IPS DF 4.7 (cell line): ENCODE data around the gene QSOX2.
"Not testable (repeated sequence)": the region's sequence is repeated elsewhere in the genome, so short reads cannot be mapped to it uniquely, and the experiment has no call there.

Experiments
- DNase-seq: peaks from one replicate; pipeline ENCODE4 v3.0.0-alpha.2; 2013; ENCODE audit warnings: low spot score; ENCODE audit errors: extremely low read depth

Gene QSOX2

DNA sequence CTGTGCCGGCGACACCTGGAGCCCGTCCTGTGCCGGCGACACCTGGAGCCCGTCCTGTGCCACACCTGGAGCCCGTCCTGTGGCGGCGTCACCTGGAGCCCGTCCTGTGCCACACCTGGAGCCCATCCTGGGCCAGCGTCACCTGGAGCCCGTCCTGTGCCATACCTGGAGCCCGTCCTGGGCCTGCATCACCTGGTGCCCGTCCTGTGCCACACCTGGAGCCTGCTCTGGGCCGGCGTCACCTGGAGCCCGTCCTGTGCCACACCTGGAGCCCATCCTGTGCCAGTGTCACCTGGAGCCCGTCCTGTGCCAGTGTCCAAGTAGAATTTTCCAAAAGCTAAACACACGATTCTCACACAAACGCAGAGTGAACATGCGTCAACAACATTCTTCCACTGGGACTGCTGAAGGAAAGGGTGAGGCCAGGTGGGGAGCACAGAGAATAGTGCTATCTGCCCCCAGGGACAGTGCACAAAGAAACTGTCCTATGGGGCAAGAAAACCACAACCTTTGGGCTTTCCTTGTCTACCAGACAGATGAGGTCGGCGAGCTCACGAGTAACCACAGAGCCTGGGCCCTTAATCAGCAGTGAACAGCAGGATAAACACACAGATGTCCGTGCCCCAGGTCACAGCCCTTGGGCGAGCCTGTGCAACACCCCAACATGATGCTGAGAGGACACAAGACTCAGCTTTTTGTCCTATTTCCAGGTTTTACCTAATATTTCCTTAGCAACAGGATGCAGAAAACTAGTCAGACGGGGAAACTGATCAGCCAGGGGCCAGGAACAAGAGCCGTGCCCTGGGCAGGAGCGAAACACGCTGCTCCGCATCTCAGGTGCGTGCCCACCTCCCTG is 7.9 kb downstream of the QSOX2 start:
- no peak for DNase-seq

- DNase-seq: not testable (repeated sequence)
Observed at GRCh38 chr9:136236471-136237410, 8.9 kb downstream of the QSOX2 start.

DNA sequence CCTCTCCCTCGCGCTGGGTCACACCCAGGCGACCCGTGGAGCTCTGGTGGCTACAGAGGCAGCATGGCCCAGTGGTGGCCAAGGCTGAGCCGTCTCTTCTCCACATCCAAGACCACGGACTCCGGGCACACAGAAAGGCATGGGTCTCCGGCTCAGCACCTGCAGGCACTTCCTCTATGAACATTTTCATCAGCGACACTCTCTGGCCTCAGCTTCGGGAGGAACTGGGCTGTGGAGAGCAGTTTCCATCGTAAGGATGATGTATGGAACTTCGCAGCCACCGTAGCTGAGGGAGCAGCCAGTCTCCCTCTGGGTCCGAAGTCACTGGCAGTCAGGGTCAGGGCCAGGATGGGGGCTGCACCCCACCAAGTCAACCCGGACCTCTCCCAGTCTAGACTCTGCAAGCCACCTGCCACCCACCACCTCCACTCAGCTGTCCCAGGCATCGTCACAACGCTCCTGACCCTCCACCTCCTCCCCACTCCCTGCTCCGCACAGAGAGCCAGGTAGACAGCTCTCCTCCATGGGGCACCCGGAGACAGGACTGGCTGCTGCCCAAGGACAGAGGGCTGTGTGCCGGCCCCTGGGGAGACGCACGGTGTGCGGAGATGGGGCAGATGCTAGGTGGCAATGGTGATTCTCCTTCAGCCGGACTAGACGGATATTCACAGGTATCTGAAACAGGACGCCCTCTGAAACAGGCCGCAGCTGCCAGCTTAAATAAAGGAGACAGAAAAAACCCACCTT is 9.7 kb downstream of the QSOX2 start:
- no peak for DNase-seq

DNA sequence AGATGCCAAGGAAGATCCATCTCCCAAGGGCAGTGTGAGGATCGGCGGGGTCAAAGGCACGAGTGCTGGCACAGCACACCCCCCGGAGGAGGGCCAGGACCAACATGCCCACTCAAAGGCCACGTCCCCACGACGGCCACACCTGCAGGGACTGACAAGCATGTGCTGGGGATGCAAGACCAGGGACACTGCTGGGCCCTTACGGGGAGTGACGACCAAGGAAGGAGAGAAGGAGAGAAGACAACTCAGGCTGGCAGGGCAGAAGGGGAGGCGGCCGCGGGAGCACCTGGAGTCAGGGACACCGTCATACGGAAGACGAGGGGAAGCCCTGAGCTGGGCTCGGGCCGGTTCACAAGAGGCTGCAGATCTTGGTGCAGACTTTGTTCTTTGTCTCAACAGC is 10.4 kb downstream of the QSOX2 start:
- DNase-seq: no peak

DNA sequence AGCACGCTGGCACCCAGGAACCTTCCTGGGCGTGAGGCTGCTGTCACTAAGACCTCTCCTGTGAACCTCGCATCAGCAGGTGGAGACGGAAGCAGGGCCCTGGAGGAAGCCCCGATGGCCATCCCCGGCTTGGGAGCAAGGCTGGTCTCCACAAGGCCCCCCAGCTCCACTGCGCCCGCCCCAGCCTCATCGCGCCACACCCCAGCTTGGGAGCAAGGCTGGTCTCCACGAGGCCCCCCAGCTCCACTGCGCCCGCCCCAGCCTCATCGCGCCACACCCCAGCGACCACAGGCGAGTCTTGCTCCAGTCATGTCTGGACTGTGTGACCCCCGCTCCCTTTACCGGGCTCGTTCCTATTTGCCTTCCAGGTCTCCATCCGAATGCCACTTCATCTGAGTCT is 11.0 kb downstream of the QSOX2 start:
- no peak for DNase-seq

DNA sequence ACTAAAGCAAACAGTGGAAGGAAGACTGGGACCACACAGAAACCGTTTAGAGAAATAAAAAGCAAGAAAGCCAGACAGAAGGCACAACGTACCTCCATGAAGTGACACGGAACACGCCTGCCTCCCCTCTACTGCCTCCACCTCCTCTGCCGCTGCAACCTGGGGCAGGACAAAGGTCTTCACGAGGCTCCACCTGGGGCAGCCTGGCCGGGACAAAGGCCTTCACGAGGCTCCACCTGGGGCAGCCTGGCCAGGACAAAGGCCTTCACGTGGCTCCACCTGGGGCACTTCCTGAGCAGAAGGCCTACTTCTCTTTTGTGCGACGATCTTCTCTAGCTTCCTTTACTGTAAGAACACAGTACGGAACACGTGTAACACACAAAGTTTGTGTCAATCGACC is 11.7 kb downstream of the QSOX2 start:
- no peak for DNase-seq

GRCh38 chr9:136233411-136233810 is 12.2 kb downstream of the QSOX2 start:
- DNase-seq: no peak

DNA sequence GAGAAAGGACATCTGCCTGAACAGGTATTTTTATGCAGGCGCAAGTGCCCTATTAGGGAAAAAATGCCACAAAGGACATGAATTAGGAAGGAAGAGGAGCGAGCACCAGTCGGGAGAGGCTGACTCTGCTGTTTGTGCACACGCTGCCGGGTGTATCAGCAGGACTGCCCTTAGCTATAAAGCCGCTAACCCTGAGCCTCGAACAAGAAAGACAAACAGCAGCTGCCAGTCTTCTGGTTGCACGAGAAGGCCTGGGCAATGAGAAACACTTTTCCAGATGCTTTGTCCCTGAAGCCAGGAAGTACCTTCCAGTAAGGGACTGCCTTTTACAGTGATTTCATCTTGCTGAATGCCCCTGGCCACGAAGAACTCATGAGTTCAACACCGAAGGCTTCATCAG is 12.6 kb downstream of the QSOX2 start:
- no peak for DNase-seq

GRCh38 chr9:136231478-136232297 is 13.9 kb downstream of the QSOX2 start:
- no peak for DNase-seq

DNA sequence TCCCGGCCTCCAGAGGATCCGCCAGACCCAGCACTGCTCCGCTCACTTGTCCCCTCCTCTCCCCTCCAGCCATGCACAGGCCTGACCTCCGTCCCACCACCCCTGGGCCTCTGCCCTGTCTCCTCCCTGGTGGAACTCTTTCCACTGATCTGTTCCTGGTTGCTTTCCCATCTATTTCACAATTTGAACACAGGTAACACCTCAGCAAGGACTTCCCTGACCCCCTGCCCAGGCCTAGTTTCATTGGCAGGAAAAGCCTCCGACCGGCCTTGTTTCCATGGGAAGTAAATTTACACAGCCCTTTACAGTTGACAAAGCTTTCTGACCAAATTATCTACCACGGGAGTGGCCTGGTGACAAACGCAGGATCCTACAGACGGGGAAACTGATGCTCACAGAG is 14.8 kb downstream of the QSOX2 start:
- no peak for DNase-seq

GRCh38 chr9:136230365-136230764 is 15.2 kb downstream of the QSOX2 start:
- no peak for DNase-seq

DNA sequence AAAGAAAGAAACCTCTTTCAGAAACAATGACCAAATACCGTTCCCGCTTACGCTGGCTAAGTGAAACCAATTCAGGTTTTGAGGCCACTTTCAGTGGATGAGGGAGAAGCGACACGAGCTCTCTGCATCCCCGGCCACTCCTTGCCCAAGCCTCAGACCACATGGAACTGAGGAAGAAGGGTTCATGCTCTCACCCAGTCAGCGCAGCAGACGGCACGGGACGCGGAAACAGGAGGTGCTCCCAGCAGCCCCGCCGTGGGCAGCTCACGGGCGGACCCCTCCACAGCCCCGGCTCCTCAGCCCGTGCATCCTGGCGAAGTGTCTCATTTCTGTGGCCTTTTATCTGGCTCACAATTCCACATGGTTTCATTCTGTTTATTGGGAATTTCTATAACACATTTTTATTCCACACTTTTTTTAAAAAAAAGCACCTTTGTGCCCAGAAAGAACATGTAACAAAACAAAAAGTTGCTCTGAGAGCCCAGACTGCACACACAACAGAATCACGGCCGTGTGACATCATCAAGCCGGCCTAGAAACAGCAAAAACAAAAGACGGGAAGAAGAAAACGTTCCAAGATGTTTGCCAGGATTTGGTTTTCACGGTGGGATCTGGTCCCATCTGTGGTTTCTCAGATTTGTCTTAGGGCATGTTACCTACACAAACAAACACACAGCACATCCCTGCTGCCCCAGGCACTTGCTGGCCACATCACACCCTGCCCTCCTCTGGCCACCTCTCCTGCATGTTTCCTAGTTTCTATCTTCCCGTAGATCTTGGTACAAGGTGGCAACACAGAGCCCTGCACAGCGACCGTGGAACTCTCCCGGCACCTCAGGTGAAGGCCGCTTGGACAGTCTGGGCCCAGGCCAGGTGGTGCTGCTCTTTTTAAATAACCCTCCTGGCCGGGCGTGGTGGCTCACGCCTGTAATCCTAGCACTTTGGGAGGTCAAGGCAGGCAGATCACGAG is 16.2 kb downstream of the QSOX2 start:
- DNase-seq: no peak

DNA sequence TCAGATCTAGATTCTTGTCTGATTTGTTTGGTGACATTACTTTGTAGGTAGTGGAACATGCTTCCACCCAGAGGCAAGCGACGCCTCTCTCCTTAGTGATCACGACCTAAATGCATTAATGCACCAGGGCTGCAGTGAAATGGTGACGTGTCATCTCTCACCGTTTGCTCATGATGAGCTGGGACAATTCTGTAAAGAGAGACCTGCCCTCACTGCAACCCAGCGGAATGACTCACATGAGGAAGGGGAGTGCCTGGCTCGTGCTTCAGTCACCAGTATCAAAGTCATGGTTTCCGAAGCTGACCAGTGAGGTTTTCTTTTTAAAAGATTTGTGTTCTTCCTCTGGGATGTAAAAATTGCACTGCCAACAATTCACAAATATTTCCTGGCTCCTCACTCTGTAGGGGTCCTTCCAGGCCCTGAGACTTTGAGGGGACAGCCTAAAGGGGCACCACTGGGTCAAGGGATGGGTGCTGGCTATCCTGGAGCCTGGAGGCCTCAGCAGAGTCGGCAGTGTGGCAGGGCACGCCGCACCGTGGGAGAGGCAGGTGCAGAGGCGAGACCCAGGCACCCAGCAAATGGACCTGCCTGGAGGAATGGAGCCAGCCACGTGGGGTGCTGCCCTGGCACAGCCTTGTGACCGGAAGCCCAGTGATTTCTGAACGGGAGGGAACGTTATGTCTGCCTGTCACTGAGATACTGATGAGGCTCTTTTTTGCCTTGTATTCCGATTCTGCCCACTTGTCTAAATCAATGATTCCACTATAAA is 17.3 kb downstream of the QSOX2 start:
- no peak for DNase-seq

GRCh38 chr9:136226680-136227407 is 18.8 kb downstream of the QSOX2 start:
- no peak for DNase-seq

- DNase-seq: peak; percentile 44
Observed at GRCh38 chr9:136225748-136226679, 19.6 kb downstream of the QSOX2 start.

- no peak for DNase-seq
Observed at GRCh38 chr9:136225366-136225747, 20.3 kb downstream of the QSOX2 start.
